Measurements from ENCODE around the gene CEP55.

CEP55 gene

DNA sequence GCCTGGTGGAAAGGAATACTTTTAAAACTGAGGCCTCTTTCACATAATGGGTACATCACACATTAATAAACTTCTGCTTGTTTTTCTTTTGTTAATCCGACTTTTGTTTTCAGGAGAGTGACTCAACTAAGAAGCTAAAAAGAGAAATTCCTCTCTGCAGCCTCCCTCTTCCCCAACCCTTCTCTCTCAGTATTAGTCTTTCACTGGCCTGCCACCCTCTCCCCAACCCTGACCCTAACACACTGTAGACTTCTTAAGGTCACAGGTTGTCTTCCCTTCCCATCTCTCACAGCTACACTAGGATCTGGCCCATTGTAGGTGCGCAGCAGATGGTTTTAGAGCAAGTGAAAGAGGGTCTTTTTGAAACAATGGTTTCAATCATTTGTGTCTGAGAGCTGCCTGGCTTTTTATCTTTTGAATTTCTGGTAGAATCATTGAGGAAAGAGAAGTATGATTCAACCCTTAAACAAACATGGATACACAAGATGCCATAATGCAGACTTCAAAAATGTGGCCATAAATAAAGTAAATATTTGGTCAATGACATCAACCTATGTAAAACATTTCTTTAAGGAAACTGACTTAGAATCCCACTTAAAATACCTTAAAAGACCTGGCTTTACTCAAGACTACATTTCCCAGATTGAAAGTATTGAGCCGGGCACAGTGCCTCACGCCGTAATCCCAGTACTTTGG is 52.1 kb downstream of the CEP55 start:
- Histone ChIP-seq H3K4me1 (ENCODE audit: insufficient read depth, low read length) (no peaks in the 10 kb centered on the region), H3K9ac (ENCODE audit: low read depth, low read length) (no peak overlapping the region), H3K27ac (ENCODE audit: low read depth, low read length) (no peak overlapping the region), H3K4me3 (ENCODE audit: low read length) (no peak overlapping the region), H3K27me3 (ENCODE audit: insufficient read depth, low read length) (no peaks in the 10 kb centered on the region), H3K9me3 (ENCODE audit: insufficient read depth, low read depth, low read length) (no peaks in the 10 kb centered on the region), H3K36me3 (ENCODE audit: insufficient read depth, low read length) (no peaks in the 10 kb centered on the region)
- 91% methylated on average over 5 of the region's 5 CpGs for WGBS

DNA sequence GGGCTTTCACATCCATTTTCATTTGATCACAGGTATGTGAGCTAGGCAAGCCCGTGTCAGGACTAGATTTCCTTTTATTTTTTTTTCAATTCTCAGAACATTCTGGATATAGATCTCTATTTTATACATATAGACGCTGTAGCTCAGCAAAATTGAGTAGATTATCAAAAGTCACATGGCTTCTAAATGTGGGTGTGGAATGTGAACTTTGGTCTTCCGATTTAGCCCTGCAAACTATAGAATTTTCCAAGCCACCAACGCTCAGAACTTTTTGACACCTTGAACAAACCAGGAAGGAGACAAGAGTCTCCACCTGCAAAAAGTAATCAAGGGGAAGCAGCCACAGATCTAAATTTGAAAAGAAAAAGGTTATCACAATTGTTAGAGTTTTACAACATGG is 54.2 kb downstream of the CEP55 start:
- H3K4me1 ChIP-seq (ENCODE audit: insufficient read depth, low read length), result peaks cover 6% of the 10 kb centered on the region
- WGBS, result 96% methylated on average over 4 of the region's 4 CpGs

GRCh38 chr10:93552780-93553179 is 56.4 kb downstream of the CEP55 start:
- no peak overlapping the region for H3K4me3 ChIP-seq (ENCODE audit: low read length)

More for the DNA sequence above, 54.2 kb downstream of the CEP55 start:
- no peak overlapping the region for H3K27ac ChIP-seq (ENCODE audit: low read depth, low read length)
- no peaks in the 10 kb centered on the region for H3K9me3 ChIP-seq (ENCODE audit: insufficient read depth, low read depth, low read length)
- no peaks in the 10 kb centered on the region for H3K27me3 ChIP-seq (ENCODE audit: insufficient read depth, low read length)
- no peaks in the 10 kb centered on the region for H3K36me3 ChIP-seq (ENCODE audit: insufficient read depth, low read length)
- H3K9ac ChIP-seq (ENCODE audit: low read depth, low read length), result no peak overlapping the region
- H3K4me3 ChIP-seq (ENCODE audit: low read length), result no peak overlapping the region

GRCh38 chr10:93553482-93554315 is 57.3 kb downstream of the CEP55 start:
- Histone ChIP-seq H3K4me3 (ENCODE audit: low read length) (no peak overlapping the region), H3K27ac (ENCODE audit: low read depth, low read length) (no peak overlapping the region), H3K36me3 (ENCODE audit: insufficient read depth, low read length) (no peaks in the 10 kb centered on the region), H3K9me3 (ENCODE audit: insufficient read depth, low read depth, low read length) (no peaks in the 10 kb centered on the region), H3K27me3 (ENCODE audit: insufficient read depth, low read length) (no peaks in the 10 kb centered on the region), H3K4me1 (ENCODE audit: insufficient read depth, low read length) (peaks cover 6% of the 10 kb centered on the region), H3K9ac (ENCODE audit: low read depth, low read length) (no peak overlapping the region)
- 90% methylated on average over 6 of the region's 8 CpGs for WGBS

More at GRCh38 chr10:93552780-93553179, 56.4 kb downstream of the CEP55 start:
- WGBS, result 97% methylated on average over 1 of the region's 3 CpGs
- Histone ChIP-seq H3K27me3 (ENCODE audit: insufficient read depth, low read length) (no peaks in the 10 kb centered on the region), H3K27ac (ENCODE audit: low read depth, low read length) (no peak overlapping the region), H3K9me3 (ENCODE audit: insufficient read depth, low read depth, low read length) (no peaks in the 10 kb centered on the region), H3K4me1 (ENCODE audit: insufficient read depth, low read length) (peaks cover 6% of the 10 kb centered on the region), H3K36me3 (ENCODE audit: insufficient read depth, low read length) (no peaks in the 10 kb centered on the region), H3K9ac (ENCODE audit: low read depth, low read length) (no peak overlapping the region)

GRCh38 chr10:93554316-93554663 is 57.9 kb downstream of the CEP55 start:
- no peak overlapping the region for H3K27ac ChIP-seq (ENCODE audit: low read depth, low read length)
- H3K9ac ChIP-seq (ENCODE audit: low read depth, low read length), result no peak overlapping the region
- WGBS, result 89% methylated on average over 1 of the region's 1 CpG
- H3K27me3 ChIP-seq (ENCODE audit: insufficient read depth, low read length), result no peaks in the 10 kb centered on the region
- peaks cover 6% of the 10 kb centered on the region for H3K4me1 ChIP-seq (ENCODE audit: insufficient read depth, low read length)
- no peaks in the 10 kb centered on the region for H3K9me3 ChIP-seq (ENCODE audit: insufficient read depth, low read depth, low read length)
- no peak overlapping the region for H3K4me3 ChIP-seq (ENCODE audit: low read length)
- no peaks in the 10 kb centered on the region for H3K36me3 ChIP-seq (ENCODE audit: insufficient read depth, low read length)

DNA sequence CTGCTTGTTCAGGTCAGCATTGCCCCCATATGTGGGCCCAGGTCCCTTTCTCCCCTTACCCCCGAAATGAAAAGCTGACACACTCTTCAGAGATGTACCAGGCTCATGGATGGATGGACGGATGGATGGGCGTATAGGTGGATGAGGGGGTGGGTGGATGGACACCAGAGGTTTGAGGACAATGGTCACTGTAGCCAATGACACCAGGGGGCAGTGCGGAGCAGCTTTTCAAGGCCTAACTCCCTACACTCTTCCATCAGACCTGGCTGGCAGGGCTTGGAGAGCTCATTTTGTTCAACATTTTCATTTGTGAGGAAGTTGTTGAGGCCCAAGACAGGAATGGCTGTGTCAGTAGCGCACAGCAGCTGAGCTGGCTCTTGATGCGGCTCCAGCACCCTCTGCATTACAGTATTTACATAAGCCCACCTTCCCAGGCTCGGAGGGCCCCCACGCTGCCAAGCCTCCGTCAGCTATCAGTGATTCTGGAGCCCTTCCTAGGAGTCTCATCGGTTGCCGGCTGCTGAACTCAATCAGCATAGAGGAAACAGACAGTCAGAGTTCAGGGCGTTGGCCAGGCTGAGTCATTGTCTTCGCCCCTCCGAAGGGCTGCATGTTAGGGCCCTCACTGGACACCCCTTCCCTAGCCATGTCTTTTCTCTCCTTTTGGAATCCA is 58.5 kb downstream of the CEP55 start:
- Histone ChIP-seq H3K36me3 (ENCODE audit: insufficient read depth, low read length) (no peaks in the 10 kb centered on the region), H3K4me1 (ENCODE audit: insufficient read depth, low read length) (peaks cover 6% of the 10 kb centered on the region), H3K27ac (ENCODE audit: low read depth, low read length) (no peak overlapping the region; the same call in 1 of the 2 replicates), H3K9ac (ENCODE audit: low read depth, low read length) (no peak overlapping the region), H3K9me3 (ENCODE audit: insufficient read depth, low read depth, low read length) (no peaks in the 10 kb centered on the region), H3K4me3 (ENCODE audit: low read length) (no peak overlapping the region), H3K27me3 (ENCODE audit: insufficient read depth, low read length) (no peaks in the 10 kb centered on the region)
- WGBS, result 39% methylated on average over 13 of the region's 14 CpGs

GRCh38 chr10:93559490-93559889 is 63.1 kb downstream of the CEP55 start:
- no peak overlapping the region for H3K9ac ChIP-seq (ENCODE audit: low read depth, low read length)
- no peaks in the 10 kb centered on the region for H3K36me3 ChIP-seq (ENCODE audit: insufficient read depth, low read length)
- 93% methylated on average over 9 of the region's 9 CpGs for WGBS
- H3K4me3 ChIP-seq (ENCODE audit: low read length), result no peak overlapping the region
- peaks cover 23% of the 10 kb centered on the region for H3K27me3 ChIP-seq (ENCODE audit: insufficient read depth, low read length)
- H3K9me3 ChIP-seq (ENCODE audit: insufficient read depth, low read depth, low read length), result no peaks in the 10 kb centered on the region
- no peak overlapping the region for H3K27ac ChIP-seq (ENCODE audit: low read depth, low read length)
- peaks cover 6% of the 10 kb centered on the region for H3K4me1 ChIP-seq (ENCODE audit: insufficient read depth, low read length)

DNA sequence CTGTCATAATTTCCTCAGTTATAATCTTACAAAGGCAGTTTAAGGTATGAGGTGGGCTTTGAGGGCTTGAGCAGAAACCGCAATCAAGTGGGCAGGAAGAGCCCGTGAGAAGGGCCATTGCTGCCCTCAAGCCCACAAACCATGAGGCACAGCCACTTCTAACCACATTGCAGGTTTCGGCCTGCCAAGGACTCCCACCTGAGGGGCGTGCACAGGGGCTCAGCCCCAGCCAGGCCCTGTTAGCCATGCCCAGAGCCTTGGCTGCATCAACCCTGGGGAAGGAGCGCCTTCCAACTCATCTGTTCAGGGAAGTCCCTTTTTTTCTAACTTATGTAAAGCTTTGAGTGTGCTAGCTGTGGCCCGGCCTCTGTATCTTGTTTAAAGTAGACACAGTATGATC is 64.1 kb downstream of the CEP55 start:
- Histone ChIP-seq H3K4me3 (ENCODE audit: low read length) (no peak overlapping the region), H3K9ac (ENCODE audit: low read depth, low read length) (no peak overlapping the region), H3K9me3 (ENCODE audit: insufficient read depth, low read depth, low read length) (no peaks in the 10 kb centered on the region), H3K27ac (ENCODE audit: low read depth, low read length) (no peak overlapping the region), H3K36me3 (ENCODE audit: insufficient read depth, low read length) (no peaks in the 10 kb centered on the region), H3K4me1 (ENCODE audit: insufficient read depth, low read length) (no peaks in the 10 kb centered on the region), H3K27me3 (ENCODE audit: insufficient read depth, low read length) (peaks cover 33% of the 10 kb centered on the region)
- WGBS, result 95% methylated on average over 6 of the region's 6 CpGs

DNA sequence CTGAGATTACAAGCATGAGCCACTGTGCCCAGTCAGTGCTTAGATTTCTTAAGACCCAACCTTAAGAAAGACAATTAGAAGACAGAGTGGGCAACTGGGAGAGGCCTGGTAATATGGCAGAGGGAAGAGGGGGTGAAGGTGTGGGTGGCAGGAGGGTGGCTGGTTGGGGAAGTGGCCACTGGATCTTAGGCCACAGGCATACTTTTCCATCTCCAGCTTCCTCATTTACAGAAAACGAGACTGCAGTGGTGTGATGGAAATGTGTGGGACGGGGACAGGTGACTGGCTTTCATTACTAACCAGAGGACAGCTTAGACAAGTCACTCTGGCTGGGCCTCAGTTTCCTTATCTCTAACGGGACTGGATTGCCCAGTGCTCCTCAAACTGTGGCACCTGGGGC is 69.0 kb downstream of the CEP55 start:
- peaks cover 82% of the 10 kb centered on the region for H3K27me3 ChIP-seq (ENCODE audit: insufficient read depth, low read length)
- 87% methylated on average over 3 of the region's 3 CpGs for WGBS

DNA sequence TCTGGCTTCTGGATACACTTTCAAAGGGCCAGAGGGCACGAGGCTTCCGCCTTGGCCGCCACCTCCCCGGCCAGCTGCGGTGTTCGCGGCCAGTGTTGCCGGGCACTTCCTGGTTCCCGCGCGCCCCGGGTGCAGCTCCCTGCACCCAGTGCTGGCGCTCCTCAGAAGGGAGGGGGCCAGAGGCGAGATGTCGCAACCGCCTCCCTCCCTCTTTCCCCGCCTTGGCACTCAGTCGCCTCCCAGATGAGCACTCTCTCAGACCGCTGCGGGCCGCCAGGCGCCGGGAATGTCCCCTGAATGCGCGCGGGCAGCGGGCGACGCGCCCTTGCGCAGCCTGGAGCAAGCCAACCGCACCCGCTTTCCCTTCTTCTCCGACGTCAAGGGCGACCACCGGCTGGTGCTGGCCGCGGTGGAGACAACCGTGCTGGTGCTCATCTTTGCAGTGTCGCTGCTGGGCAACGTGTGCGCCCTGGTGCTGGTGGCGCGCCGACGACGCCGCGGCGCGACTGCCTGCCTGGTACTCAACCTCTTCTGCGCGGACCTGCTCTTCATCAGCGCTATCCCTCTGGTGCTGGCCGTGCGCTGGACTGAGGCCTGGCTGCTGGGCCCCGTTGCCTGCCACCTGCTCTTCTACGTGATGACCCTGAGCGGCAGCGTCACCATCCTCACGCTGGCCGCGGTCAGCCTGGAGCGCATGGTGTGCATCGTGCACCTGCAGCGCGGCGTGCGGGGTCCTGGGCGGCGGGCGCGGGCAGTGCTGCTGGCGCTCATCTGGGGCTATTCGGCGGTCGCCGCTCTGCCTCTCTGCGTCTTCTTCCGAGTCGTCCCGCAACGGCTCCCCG is 70.2 kb downstream of the CEP55 start, which contains the start of gene FFAR4:
Gene FFAR4 (plus strand): TSS at position 231 of the 842 bp plus-strand sequence. CDS start 56 bp downstream, at position 287.
- Histone ChIP-seq H3K9ac (ENCODE audit: low read depth, low read length) (0 out of 2 replicates have a peak within 1 kb of the TSS, but pooled peaks have one; percentile 18), H3K4me1 (ENCODE audit: insufficient read depth, low read length) (no peaks in the 10 kb centered on the region; the same call in 1 of the 2 replicates), H3K27ac (ENCODE audit: low read depth, low read length) (no peak within 1 kb of the TSS), H3K27me3 (ENCODE audit: insufficient read depth, low read length) (peaks cover 90% of the 10 kb centered on the region), H3K36me3 (ENCODE audit: insufficient read depth, low read length) (no peaks in the 10 kb centered on the region), H3K4me3 (ENCODE audit: low read length) (peak within 1 kb of the TSS; percentile 53), H3K9me3 (ENCODE audit: insufficient read depth, low read depth, low read length) (no peaks in the 10 kb centered on the region)
- WGBS, result under 1% methylated on average over 85 of the region's 85 CpGs

More for the DNA sequence above, 69.0 kb downstream of the CEP55 start:
- H3K9ac ChIP-seq (ENCODE audit: low read depth, low read length), result no peak overlapping the region
- H3K36me3 ChIP-seq (ENCODE audit: insufficient read depth, low read length), result no peaks in the 10 kb centered on the region
- no peaks in the 10 kb centered on the region; the same call in 1 of the 2 replicates for H3K4me1 ChIP-seq (ENCODE audit: insufficient read depth, low read length)
- no peak overlapping the region for H3K27ac ChIP-seq (ENCODE audit: low read depth, low read length)
- H3K4me3 ChIP-seq (ENCODE audit: low read length), result no peak overlapping the region
- H3K9me3 ChIP-seq (ENCODE audit: insufficient read depth, low read depth, low read length), result no peaks in the 10 kb centered on the region

All from HUES64 (cell line).